DOHH2 (cell line): ENCODE data around the gene FBXO24.

Experiments
- CTCF ChIP-seq: fragments of 200-600 bp; sonication (generic); IDR thresholded peaks from one replicate; pipeline ENCODE4 v1.5.1; 2014; ENCODE audit warnings: antibody characterized with exemption, mild to moderate bottlenecking, low read depth, low read length; ENCODE audit not compliant: poor library complexity, severe bottlenecking
- EZH2phosphoT487 ChIP-seq: fragments of 200-600 bp; sonication (generic); IDR thresholded peaks from 2 replicates; pipeline ENCODE4 v1.6.1; 2017; ENCODE audit warnings: borderline replicate concordance, mild to moderate bottlenecking, antibody characterized with exemption, low read length, moderate library complexity, mixed read lengths

GRCh38 chr7:100572281-100572948 lies 13.7 kb upstream of the FBXO24 start:
- TF ChIP-seq CTCF, result peak; percentile 11
- TF ChIP-seq EZH2phosphoT487, result no peak
